ENCODE results near the gene MAP3K5. TPM values are rescaled to one million over a fixed set of nuclear protein-coding genes. Genes with fewer than 3 reads are reported as not detected.

Gene MAP3K5
- polyA plus RNA-seq, 1 donor = 7.4 TPM

DNA sequence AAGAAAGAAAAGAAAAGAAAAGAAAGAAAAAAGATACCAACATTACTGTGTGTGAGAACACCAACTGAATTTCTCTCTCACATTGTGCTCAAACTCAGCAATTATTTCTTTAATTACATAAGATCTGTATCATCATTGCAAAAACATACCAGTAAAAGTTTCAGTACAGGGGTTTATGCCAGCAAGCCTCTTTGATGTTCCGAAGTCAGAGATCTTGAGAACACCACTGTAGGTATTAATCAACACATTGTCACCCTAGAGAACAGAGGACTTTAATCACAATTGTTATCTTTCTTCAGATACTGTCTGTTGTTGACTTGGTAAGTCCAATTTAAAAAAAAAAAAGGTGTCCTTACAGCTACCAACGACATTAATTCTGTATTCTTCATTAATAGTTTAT is 181.1 kb downstream of the MAP3K5 start:
- DNase-seq = no peak
- Histone ChIP-seq H3K9me3 (ENCODE audit: control insufficient read depth, low read depth, low read length) (no peaks in the 10 kb centered on the region), H3K27ac (ENCODE audit: low read length) (no peak overlapping the region), H3K4me3 (ENCODE audit: low read length) (no peak overlapping the region), H3K27me3 (ENCODE audit: control insufficient read depth, insufficient read depth, low read length) (no peaks in the 10 kb centered on the region), H3K36me3 (ENCODE audit: control insufficient read depth, insufficient read depth, low read length) (no peaks in the 10 kb centered on the region), H3K4me1 (ENCODE audit: control insufficient read depth, insufficient read depth, low read length) (no peaks in the 10 kb centered on the region)
- WGBS (ENCODE audit: insufficient coverage, low lambda C conversion rate) = no CpG with 5 or more reads among the region's 2 CpGs

DNA sequence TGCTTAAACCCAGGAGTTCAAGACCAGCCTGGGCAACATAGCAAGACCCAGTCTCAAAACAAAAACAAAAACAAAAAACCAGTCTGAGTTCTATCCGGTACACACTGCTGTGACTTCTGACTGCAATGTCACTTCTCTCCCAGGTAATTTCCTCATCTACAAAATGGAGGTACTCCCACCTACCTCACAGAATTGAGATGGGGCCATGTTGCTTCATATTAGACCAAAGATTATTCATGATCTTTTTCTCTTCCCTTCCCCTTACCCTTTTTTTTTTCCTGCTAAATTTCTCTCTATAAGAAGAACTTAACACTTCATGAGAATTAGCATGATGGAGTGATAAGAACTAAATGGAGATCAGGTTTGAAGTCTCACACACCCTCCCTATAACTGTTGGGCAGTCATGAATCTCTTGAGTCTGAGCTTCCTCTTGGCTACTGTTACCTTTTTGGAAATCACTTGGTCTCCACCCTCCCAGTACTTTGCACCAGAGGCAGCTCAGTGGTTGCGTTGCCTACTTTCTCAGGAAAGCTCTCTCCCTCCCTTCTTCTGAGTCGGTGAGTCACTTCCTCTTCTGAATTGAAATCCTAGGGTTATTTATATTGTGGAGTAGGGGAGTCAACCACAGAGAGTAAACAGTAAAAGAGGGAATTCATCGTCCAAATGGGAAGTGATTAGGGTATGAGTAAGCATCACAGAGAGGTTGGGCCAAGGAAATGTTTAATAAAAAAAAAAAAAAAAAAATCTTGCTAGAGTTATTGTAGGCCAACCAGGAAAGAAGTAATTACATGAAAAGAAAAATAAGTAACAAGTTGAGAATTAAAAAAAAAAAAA is 182.2 kb downstream of the MAP3K5 start:
- peak; percentile 30 to 68 for DNase-seq
- WGBS (ENCODE audit: insufficient coverage, low lambda C conversion rate) = 18% methylated on average over 1 of the region's 4 CpGs
- no peaks in the 10 kb centered on the region for H3K9me3 ChIP-seq (ENCODE audit: control insufficient read depth, low read depth, low read length)
- no peak overlapping the region for H3K4me3 ChIP-seq (ENCODE audit: low read length)
- no peaks in the 10 kb centered on the region for H3K27me3 ChIP-seq (ENCODE audit: control insufficient read depth, insufficient read depth, low read length)
- H3K27ac ChIP-seq (ENCODE audit: low read length) = peak overlapping the region; percentile 24
- H3K36me3 ChIP-seq (ENCODE audit: control insufficient read depth, insufficient read depth, low read length) = no peaks in the 10 kb centered on the region
- no peaks in the 10 kb centered on the region for H3K4me1 ChIP-seq (ENCODE audit: control insufficient read depth, insufficient read depth, low read length)

DNA sequence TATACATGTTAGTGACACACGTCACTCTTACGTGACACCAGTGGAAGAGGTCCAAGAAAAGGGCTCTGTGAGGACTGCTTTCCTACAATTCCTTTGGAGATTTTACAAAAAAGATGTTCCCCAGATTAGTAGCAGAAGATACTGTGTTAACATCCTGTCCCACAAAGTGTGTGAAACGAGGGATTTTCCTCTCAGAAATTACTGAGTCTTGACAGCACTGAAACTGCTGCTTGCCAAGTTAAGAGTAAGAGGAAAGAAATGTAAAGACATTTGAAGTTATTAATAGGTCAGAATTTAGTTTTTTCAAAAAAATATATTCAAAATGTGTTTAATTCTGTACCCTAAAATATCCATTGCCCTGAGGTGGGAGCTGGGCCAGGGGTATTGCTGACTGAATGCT is 183.3 kb downstream of the MAP3K5 start:
- Histone ChIP-seq H3K9me3 (ENCODE audit: control insufficient read depth, low read depth, low read length) (no peaks in the 10 kb centered on the region), H3K36me3 (ENCODE audit: control insufficient read depth, insufficient read depth, low read length) (no peaks in the 10 kb centered on the region), H3K27ac (ENCODE audit: low read length) (no peak overlapping the region), H3K27me3 (ENCODE audit: control insufficient read depth, insufficient read depth, low read length) (no peaks in the 10 kb centered on the region), H3K4me3 (ENCODE audit: low read length) (no peak overlapping the region), H3K4me1 (ENCODE audit: control insufficient read depth, insufficient read depth, low read length) (no peaks in the 10 kb centered on the region)
- DNase-seq = no peak
- 78% methylated on average over 1 of the region's 3 CpGs for WGBS (ENCODE audit: insufficient coverage, low lambda C conversion rate)

DNA sequence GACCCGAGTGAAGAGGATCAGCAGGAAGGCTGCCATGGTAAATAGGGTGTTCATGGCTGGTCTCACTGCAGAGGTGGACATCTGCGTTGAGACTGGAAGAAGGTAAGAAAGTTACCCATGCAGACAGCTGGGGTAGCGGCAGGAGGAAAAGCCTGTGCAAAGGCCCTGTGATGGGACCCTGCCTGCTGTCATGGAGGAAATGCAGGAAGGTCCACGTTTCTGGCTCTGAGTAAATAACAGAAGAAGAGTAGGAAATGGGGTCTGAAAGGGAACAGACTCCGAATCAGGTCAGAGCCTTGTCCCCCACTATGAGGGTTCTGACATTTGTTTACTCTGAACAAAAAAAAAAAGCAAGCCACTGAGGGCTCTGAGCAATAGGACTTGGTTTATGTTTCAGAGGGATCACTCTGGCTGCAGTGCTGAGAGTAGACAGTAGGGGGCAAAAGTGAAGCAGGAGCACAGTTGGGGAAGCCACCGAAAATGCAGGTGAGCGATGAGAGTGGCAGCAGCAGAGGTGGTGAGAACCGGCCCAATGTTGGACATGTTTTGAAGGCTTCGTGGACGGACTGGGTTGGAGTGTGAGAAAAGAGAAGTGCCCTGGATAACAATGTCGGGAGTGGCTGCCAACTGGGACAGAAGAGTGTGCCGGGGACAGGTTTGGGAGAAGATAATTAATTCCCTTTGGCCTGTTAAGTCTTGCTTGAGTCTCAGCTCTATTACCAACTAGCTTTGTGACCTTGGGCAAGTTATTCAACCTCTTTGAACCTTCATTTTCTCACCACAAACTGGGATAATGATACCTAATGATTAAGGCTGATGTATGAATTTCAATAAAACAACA is 184.1 kb downstream of the MAP3K5 start:
- 100% methylated on average over 1 of the region's 12 CpGs for WGBS (ENCODE audit: insufficient coverage, low lambda C conversion rate)
- Histone ChIP-seq H3K9me3 (ENCODE audit: control insufficient read depth, low read depth, low read length) (no peaks in the 10 kb centered on the region), H3K4me3 (ENCODE audit: low read length) (no peak overlapping the region), H3K27me3 (ENCODE audit: control insufficient read depth, insufficient read depth, low read length) (no peaks in the 10 kb centered on the region), H3K36me3 (ENCODE audit: control insufficient read depth, insufficient read depth, low read length) (no peaks in the 10 kb centered on the region), H3K4me1 (ENCODE audit: control insufficient read depth, insufficient read depth, low read length) (no peaks in the 10 kb centered on the region), H3K27ac (ENCODE audit: low read length) (no peak overlapping the region)
- DNase-seq = peak in 1 of 2 donors; percentile 41

DNA sequence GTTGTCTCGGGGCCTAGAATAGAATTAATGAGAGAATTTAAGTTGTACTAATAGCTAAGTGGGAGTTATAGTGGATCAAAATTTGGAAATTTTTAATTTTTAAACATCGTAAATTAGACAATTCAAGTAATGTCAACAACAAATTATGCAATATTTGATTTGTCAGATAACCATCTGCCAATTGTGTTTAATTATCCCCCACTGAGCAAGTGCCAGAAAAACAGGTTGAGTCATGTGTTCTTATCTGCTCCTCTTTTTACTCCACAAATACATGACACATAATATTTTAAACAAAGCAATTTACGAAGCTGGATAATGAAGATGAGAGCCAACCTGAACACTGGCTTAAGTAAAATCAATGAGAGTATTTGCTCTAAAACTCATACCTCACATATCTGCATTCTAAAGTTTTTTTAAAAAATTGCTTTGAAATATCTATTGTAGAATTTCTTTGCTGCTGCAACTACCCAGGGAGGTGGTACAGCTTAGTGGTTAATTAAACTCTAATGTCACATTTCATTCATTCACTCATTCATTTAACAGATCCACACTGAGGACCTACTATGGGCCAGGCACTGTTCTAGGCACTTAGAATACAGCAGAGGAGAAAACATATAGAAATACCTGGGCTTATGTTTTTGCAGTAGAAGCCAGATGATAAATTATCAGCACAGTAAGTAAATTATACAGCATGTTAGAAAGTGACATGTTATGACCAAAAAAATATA is 184.9 kb downstream of the MAP3K5 start:
- Histone ChIP-seq H3K9me3 (ENCODE audit: control insufficient read depth, low read depth, low read length) (no peaks in the 10 kb centered on the region), H3K27ac (ENCODE audit: low read length) (no peak overlapping the region), H3K27me3 (ENCODE audit: control insufficient read depth, insufficient read depth, low read length) (no peaks in the 10 kb centered on the region), H3K4me3 (ENCODE audit: low read length) (no peak overlapping the region), H3K36me3 (ENCODE audit: control insufficient read depth, insufficient read depth, low read length) (no peaks in the 10 kb centered on the region), H3K4me1 (ENCODE audit: control insufficient read depth, insufficient read depth, low read length) (peaks cover 4% of the 10 kb centered on the region)
- no peak for DNase-seq
- 75% methylated on average over 2 of the region's 3 CpGs for WGBS (ENCODE audit: insufficient coverage, low lambda C conversion rate)

DNA sequence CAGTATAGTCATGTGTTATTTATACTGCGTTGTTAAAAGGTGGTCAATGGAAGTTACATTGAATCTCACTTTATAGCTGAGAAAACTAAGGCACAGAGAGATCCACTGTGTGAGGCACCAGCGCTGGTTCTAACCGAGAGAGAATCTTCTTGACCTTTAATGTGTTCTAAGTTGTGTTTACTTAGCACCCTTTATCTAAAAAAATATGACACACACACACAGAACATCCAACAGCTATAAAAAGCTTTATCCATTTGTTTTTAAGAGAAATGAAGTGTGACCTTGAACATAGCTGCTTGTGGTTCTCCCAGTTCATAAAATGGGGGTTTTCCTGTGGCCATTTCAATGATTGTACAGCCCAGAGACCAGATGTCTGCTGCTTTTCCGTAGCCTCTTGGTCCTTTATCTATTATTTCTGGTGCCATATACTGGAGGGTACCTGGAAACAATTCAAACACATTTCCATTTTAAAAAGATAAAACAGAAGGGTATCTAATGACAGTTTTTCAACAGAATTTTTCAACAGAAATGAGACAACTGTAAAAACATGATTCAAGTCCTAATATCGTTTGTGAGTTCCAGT is 187.3 kb downstream of the MAP3K5 start:
- no peaks in the 10 kb centered on the region for H3K36me3 ChIP-seq (ENCODE audit: control insufficient read depth, insufficient read depth, low read length)
- H3K9me3 ChIP-seq (ENCODE audit: control insufficient read depth, low read depth, low read length) = no peaks in the 10 kb centered on the region
- no peaks in the 10 kb centered on the region for H3K27me3 ChIP-seq (ENCODE audit: control insufficient read depth, insufficient read depth, low read length)
- DNase-seq = no peak
- H3K4me3 ChIP-seq (ENCODE audit: low read length) = no peak overlapping the region
- no CpG with 5 or more reads among the region's 5 CpGs for WGBS (ENCODE audit: insufficient coverage, low lambda C conversion rate)
- peaks cover 4% of the 10 kb centered on the region for H3K4me1 ChIP-seq (ENCODE audit: control insufficient read depth, insufficient read depth, low read length)
- H3K27ac ChIP-seq (ENCODE audit: low read length) = no peak overlapping the region

DNA sequence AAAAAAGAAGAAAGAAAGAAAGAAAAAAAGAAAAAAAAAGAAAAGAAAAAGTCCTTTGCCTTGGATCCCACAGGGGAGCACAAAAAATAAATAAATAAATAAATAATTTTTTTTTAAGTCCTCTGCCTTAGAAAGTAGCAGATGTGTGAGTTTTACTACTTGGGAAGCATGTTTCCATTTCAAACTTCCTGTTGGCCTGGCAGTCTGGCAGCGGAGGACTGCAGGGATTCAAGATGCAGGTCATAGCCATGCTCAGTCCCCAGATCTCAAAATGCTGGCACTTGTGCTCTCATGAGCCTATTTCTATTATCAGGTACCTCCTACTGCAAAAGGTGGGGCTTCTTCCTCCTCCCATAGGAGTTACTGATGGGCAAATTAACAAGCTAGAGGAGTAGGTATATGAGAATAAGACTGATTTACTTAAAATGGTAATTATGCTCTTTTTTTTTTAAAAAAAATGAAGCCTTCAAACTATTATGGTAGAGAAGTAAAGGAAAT is 187.9 kb downstream of the MAP3K5 start:
- H3K36me3 ChIP-seq (ENCODE audit: control insufficient read depth, insufficient read depth, low read length) = no peaks in the 10 kb centered on the region
- no peaks in the 10 kb centered on the region for H3K27me3 ChIP-seq (ENCODE audit: control insufficient read depth, insufficient read depth, low read length)
- no peak overlapping the region for H3K4me3 ChIP-seq (ENCODE audit: low read length)
- H3K9me3 ChIP-seq (ENCODE audit: control insufficient read depth, low read depth, low read length) = no peaks in the 10 kb centered on the region
- H3K4me1 ChIP-seq (ENCODE audit: control insufficient read depth, insufficient read depth, low read length) = peaks cover 4% of the 10 kb centered on the region
- H3K27ac ChIP-seq (ENCODE audit: low read length) = no peak overlapping the region
- no CpG with 5 or more reads among the region's 1 CpG for WGBS (ENCODE audit: insufficient coverage, low lambda C conversion rate)
- DNase-seq = no peak

DNA sequence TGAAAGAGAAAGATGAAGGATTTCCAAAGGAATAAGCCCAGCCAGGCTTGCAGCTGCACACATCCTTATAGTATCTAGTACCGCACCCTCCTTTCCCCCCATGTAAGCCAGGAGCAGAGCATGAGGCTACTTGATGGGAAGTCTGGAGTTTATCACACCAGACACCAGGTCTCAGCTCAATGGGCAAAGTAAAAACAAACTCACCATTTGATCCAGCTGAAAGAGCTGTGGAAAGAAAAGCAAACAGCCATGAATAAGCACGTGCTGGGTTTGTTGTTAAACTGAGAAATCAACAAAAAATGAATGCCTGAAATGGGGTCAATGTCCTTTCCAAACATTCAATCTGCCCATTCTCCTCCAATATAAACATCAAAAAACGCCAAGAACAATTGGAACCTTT is 191.5 kb downstream of the MAP3K5 start:
- H3K9me3 ChIP-seq (ENCODE audit: control insufficient read depth, low read depth, low read length) = no peaks in the 10 kb centered on the region
- H3K27ac ChIP-seq (ENCODE audit: low read length) = no peak overlapping the region
- WGBS (ENCODE audit: insufficient coverage, low lambda C conversion rate) = 63% methylated on average over 1 of the region's 3 CpGs
- no peak overlapping the region for H3K4me3 ChIP-seq (ENCODE audit: low read length)
- H3K36me3 ChIP-seq (ENCODE audit: control insufficient read depth, insufficient read depth, low read length) = no peaks in the 10 kb centered on the region
- peaks cover 4% of the 10 kb centered on the region for H3K4me1 ChIP-seq (ENCODE audit: control insufficient read depth, insufficient read depth, low read length)
- no peak for DNase-seq
- H3K27me3 ChIP-seq (ENCODE audit: control insufficient read depth, insufficient read depth, low read length) = no peaks in the 10 kb centered on the region

DNA sequence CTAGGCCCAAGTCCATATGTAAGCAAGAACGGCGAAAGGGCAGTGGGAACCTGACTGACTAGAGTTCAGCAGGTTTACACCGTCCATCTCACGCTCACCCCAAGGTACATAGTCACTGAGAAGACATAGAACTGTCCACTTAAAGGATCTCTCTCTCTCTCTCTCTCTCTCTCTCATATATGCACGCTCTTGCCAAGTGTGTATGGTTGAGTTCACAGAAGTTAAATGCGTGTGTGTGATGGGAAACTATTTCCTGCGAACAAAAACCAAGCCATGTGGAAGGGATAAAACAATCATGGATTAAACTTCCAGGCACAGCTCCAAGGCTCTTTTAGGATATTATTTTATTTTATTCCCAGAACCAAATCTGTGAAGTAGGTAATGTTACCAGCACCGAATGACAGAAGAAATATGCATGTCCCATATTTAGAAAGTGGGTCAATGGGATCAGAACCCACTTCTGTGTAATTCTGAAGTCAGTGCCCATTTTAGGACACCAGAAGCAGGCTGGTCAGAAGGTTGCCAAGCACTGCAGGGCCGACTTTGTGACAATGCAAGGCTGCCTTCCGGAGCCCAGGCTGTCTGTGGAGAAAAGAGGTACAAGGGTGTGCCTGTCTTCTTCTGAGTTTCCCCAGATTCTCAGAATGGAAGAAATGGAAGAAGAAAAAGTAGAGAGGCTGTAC is 192.8 kb downstream of the MAP3K5 start:
- H3K27me3 ChIP-seq (ENCODE audit: control insufficient read depth, insufficient read depth, low read length) = no peaks in the 10 kb centered on the region
- no peaks in the 10 kb centered on the region for H3K9me3 ChIP-seq (ENCODE audit: control insufficient read depth, low read depth, low read length)
- no peaks in the 10 kb centered on the region for H3K36me3 ChIP-seq (ENCODE audit: control insufficient read depth, insufficient read depth, low read length)
- WGBS (ENCODE audit: insufficient coverage, low lambda C conversion rate) = 80% methylated on average over 1 of the region's 10 CpGs
- H3K4me3 ChIP-seq (ENCODE audit: low read length) = no peak overlapping the region
- DNase-seq = no peak
- no peak overlapping the region for H3K27ac ChIP-seq (ENCODE audit: low read length)
- peaks cover 4% of the 10 kb centered on the region for H3K4me1 ChIP-seq (ENCODE audit: control insufficient read depth, insufficient read depth, low read length)
